ENCODE results near the gene MYO1E. TPM values are rescaled to one million over a fixed set of nuclear protein-coding genes. Genes with fewer than 3 reads are reported as not detected.

The MYO1E gene
- total RNA-seq, 1 experiment from 2014 or later: 68.8 TPM

DNA sequence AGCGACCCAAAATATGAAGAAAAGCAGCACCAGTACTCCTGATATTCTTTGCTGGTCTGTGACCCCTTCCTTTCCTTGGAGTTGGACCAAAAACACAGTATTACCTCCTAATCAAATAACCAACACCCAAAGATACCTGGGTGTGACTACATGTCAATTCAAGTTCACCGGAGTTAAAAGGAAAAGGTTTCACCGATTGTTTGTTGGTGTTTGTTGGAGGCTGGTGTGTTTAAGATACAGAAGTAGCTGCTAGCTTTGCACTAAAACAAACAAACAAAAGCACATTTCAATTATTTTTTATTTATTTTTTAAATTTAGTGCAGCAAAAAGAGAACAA lies 81.5 kb downstream of the MYO1E start:
- no TSS peak for BruUV-seq (replicated peaks)

DNA sequence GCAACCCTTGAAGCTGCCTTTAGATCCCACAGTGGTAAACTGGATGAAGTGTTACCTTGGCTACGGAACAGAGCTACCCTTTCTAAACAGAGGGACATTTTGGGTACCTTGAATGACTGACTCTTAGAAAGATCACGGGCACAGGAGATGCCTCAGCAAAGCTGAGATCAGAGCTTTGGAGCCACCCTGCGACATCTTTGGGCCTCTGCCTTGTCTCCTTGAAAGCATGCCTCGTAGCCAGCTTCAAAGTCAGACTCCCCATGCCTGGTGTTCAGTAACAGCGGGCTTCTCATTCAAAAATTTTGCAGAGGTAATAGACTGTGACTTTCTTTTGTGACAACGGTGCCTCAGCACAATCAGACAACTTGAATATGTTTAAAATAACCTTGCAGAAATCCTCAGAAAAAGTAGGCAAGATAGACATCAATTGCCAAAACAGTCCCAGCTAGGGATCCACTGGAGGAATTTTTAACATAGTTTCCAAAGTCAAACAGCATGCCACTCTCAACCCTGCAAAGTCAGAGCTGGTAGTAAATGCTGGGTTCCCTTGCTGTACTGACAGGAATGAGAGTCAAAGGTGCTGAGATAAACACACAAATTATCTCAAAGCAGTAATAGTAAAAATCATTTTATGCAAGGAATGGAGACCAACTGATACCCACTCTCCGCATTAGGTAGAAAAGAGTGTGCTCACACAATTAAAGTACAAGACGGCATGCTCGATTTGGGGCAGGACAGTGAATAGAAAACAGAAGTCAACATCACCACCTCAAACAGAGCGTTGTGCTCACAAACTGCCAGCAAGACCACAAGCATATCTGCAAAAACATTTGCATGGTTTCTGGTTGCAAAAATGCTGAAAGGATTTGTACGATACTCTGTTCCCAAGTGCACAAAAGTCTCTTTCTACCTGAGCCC lies 82.1 kb downstream of the MYO1E start:
- ChIA-PET POLR2A (ENCODE audit: unreplicated experiment) (no interaction called here), CTCF (no interaction called here)
- H3K4me3 ChIP-seq (ENCODE audit: low read length): no peak overlapping the region
- peaks cover 6% of the 10 kb centered on the region for H3F3A ChIP-seq (ENCODE audit: low read length, unreplicated experiment)
- H3K36me3 ChIP-seq (ENCODE audit: low read depth, low read length): no peaks in the 10 kb centered on the region
- no peaks in the 10 kb centered on the region for H3K27me3 ChIP-seq (ENCODE audit: low read length)
- no peak overlapping the region for H2AFZ ChIP-seq (ENCODE audit: low read length)
- H3K9me3 ChIP-seq (ENCODE audit: low read length): no peaks in the 10 kb centered on the region
- no peak for TF ChIP-seq EZH2 (IDR thresholded peaks at IDR 0.05; ENCODE audit: low read length, unreplicated experiment)
- TF ChIP-seq, protein P1, sequence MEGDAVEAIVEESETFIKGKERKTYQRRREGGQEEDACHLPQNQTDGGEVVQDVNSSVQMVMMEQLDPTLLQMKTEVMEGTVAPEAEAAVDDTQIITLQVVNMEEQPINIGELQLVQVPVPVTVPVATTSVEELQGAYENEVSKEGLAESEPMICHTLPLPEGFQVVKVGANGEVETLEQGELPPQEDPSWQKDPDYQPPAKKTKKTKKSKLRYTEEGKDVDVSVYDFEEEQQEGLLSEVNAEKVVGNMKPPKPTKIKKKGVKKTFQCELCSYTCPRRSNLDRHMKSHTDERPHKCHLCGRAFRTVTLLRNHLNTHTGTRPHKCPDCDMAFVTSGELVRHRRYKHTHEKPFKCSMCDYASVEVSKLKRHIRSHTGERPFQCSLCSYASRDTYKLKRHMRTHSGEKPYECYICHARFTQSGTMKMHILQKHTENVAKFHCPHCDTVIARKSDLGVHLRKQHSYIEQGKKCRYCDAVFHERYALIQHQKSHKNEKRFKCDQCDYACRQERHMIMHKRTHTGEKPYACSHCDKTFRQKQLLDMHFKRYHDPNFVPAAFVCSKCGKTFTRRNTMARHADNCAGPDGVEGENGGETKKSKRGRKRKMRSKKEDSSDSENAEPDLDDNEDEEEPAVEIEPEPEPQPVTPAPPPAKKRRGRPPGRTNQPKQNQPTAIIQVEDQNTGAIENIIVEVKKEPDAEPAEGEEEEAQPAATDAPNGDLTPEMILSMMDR (conservative IDR thresholded peaks at IDR 0.05; ENCODE audit: low read depth, low read length): no peak
- TF ChIP-seq EZH2phosphoT487 (IDR thresholded peaks at IDR 0.05; ENCODE audit: borderline replicate concordance, low read length): no peak
- no peak overlapping the region for H3K27ac ChIP-seq (ENCODE audit: low read length)
- 0 out of 2 replicates have a peak overlapping the region, but pooled peaks have one; percentile 22 for H3K4me2 ChIP-seq (ENCODE audit: low read length)
- H3K9me2 ChIP-seq (replicated peaks; ENCODE audit: low read length): no peaks in the 10 kb centered on the region
- no peak overlapping the region for H3K9ac ChIP-seq (ENCODE audit: low read length)
- no peaks in the 10 kb centered on the region for H4K20me1 ChIP-seq (ENCODE audit: low read length)
- H3K79me2 ChIP-seq (ENCODE audit: low read length): peaks cover 93% of the 10 kb centered on the region
- H3K4me1 ChIP-seq (ENCODE audit: insufficient read depth, low read length): peaks cover 49% of the 10 kb centered on the region
- no TSS peak for BruUV-seq (replicated peaks)
- ATAC-seq: no peak
- DNase-seq: no peak
- intact Hi-C loops (cut with micrococcal nuclease): no loop called here

More for the DNA sequence above, 81.5 kb downstream of the MYO1E start:
- Histone ChIP-seq H3K27me3 (ENCODE audit: low read length) (no peaks in the 10 kb centered on the region), H3K4me1 (ENCODE audit: insufficient read depth, low read length) (peaks cover 49% of the 10 kb centered on the region), H3K9me2 (replicated peaks; ENCODE audit: low read length) (no peaks in the 10 kb centered on the region), H3K4me3 (ENCODE audit: low read length) (no peak overlapping the region), H4K20me1 (ENCODE audit: low read length) (no peaks in the 10 kb centered on the region), H2AFZ (ENCODE audit: low read length) (no peak overlapping the region), H3K4me2 (ENCODE audit: low read length) (0 out of 2 replicates have a peak overlapping the region, but pooled peaks have one; percentile 22), H3K9me3 (ENCODE audit: low read length) (no peaks in the 10 kb centered on the region), H3K36me3 (ENCODE audit: low read depth, low read length) (no peaks in the 10 kb centered on the region), H3K9ac (ENCODE audit: low read length) (no peak overlapping the region), H3K27ac (ENCODE audit: low read length) (no peak overlapping the region), H3K79me2 (ENCODE audit: low read length) (peaks cover 93% of the 10 kb centered on the region), H3F3A (ENCODE audit: low read length, unreplicated experiment) (peaks cover 8% of the 10 kb centered on the region)
- TF ChIP-seq EZH2 (IDR thresholded peaks at IDR 0.05; ENCODE audit: low read length, unreplicated experiment) (no peak), EZH2phosphoT487 (IDR thresholded peaks at IDR 0.05; ENCODE audit: borderline replicate concordance, low read length) (no peak)
- TF ChIP-seq, protein P1 (conservative IDR thresholded peaks at IDR 0.05; ENCODE audit: low read depth, low read length): no peak
- intact Hi-C loops (cut with micrococcal nuclease): no loop called here
- no peak for ATAC-seq
- ChIA-PET POLR2A (ENCODE audit: unreplicated experiment) (no interaction called here), CTCF (interaction anchor here (0.8 kb wide), 1 partner anchor 44 kb away, joined by 24 read pairs; no protein-coding TSS in a partner anchor)
- DNase-seq: no peak

GRCh38 chr15:59289574-59289973 lies 83.1 kb downstream of the MYO1E start:
- Histone ChIP-seq H3F3A (ENCODE audit: low read length, unreplicated experiment) (no peaks in the 10 kb centered on the region), H3K79me2 (ENCODE audit: low read length) (peaks cover 92% of the 10 kb centered on the region), H3K4me3 (ENCODE audit: low read length) (no peak overlapping the region), H3K27me3 (ENCODE audit: low read length) (no peaks in the 10 kb centered on the region), H3K9ac (ENCODE audit: low read length) (no peak overlapping the region), H3K4me1 (ENCODE audit: insufficient read depth, low read length) (peaks cover 47% of the 10 kb centered on the region), H3K36me3 (ENCODE audit: low read depth, low read length) (no peaks in the 10 kb centered on the region), H3K4me2 (ENCODE audit: low read length) (no peak overlapping the region), H3K9me3 (ENCODE audit: low read length) (no peaks in the 10 kb centered on the region), H4K20me1 (ENCODE audit: low read length) (no peaks in the 10 kb centered on the region), H3K9me2 (replicated peaks; ENCODE audit: low read length) (no peaks in the 10 kb centered on the region), H2AFZ (ENCODE audit: low read length) (no peak overlapping the region), H3K27ac (ENCODE audit: low read length) (no peak overlapping the region)
- no TSS peak for BruUV-seq (replicated peaks)
- intact Hi-C loops (cut with micrococcal nuclease): no loop called here
- CTCF ChIA-PET: no interaction called here
- TF ChIP-seq EZH2 (IDR thresholded peaks at IDR 0.05; ENCODE audit: low read length, unreplicated experiment) (no peak), EZH2phosphoT487 (IDR thresholded peaks at IDR 0.05; ENCODE audit: borderline replicate concordance, low read length) (no peak)
- TF ChIP-seq, protein P1 (conservative IDR thresholded peaks at IDR 0.05; ENCODE audit: low read depth, low read length): no peak
- no peak for DNase-seq
- no peak for ATAC-seq
- POLR2A ChIA-PET (ENCODE audit: unreplicated experiment): no interaction called here
